ENCODE measurements around the gene LRRC72.
"Not testable (repeated sequence)": the region's sequence is repeated elsewhere in the genome, so short reads cannot be mapped to it uniquely, and the experiment has no call there.

LRRC72 gene

GRCh38 chr7:16583834-16584233, 57.2 kb downstream of the LRRC72 start:
- DNase-seq = no peak

GRCh38 chr7:16585540-16585939, 58.9 kb downstream of the LRRC72 start:
- DNase-seq = no peak

- DNase-seq = no peak
These were observed 59.7 kb downstream of the LRRC72 start for GRCh38 chr7:16586081-16586874.

DNA sequence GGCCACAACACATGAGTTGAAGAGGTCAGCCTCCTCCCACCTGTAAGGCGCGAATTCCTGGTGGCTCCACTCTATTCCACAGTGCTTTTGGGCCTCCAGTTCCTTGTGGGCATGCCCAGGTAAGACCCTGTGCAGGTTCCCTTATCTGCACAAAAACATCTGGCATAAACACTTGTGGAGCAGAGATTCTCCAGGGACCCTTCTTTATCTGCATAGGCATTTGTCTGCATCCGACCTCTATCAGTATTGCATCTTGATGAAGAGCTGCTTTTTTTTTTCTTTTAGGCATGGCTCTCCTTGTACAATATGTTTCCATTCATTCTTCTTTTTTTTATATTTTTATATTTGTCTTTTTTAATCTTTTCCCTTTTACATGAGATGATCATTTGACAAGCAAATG, 60.5 kb downstream of the LRRC72 start:
- DNase-seq = no peak

GRCh38 chr7:16587790-16588189, 61.2 kb downstream of the LRRC72 start:
- DNase-seq = peak in 1 of 14 donors; percentile 56

DNA sequence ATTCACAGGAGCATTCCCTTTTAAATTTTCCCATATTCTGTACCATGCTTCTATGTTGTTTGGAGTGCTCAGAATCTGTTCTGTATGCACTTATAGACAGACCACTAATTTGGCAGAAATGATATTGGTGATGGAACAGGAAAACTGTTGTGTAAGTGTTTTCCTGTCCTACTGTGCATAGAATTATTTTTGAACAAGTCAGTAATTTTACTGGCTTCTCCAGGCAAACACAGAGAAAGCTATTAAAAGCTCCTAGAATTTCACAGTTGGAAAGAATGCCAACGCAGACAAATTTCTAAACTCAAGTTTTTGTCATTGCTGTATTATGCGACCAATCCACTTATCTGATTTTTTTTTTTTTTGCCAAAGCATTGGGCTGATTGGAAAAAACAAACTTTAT, 63.3 kb downstream of the LRRC72 start:
- DNase-seq = no peak

DNA sequence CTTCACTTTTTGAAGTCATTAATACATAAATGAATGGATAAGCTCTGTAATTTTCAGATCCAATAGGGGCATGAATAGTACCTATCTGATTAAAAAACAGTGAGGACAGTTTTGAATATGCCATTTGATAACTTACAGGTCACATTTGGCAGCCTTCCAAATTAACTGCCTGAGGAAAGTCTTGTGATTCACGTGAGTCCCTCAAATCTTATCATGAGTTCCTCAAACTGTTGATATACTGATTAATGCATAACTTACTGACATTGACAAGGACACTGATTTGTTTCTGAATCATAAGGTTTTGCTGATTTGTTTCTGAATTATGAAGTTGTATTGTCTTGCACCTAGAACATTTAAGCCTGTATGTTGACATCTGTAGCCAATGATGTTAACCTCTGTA, 63.8 kb downstream of the LRRC72 start:
- DNase-seq = no peak

DNA sequence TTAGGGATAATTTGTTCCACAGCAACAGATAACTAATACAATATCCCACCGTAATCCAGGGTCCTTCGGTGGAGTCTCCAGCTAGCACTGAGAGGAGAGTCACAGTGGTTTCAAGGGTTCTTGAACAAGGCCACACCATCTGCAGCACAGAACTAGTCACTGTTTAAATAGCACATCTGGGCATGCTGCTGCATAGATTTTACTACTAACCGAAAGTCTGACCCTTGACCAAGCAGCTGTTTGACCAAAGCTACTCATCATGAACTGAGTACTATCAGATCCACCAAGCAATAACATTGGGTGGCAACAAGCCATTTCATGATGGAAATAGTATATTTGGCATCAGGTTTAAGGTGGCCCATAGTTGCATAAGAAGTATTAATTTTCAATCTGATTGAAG, 65.8 kb downstream of the LRRC72 start:
- no peak for DNase-seq

GRCh38 chr7:16594061-16594460, 67.4 kb downstream of the LRRC72 start:
- DNase-seq = no peak

DNA sequence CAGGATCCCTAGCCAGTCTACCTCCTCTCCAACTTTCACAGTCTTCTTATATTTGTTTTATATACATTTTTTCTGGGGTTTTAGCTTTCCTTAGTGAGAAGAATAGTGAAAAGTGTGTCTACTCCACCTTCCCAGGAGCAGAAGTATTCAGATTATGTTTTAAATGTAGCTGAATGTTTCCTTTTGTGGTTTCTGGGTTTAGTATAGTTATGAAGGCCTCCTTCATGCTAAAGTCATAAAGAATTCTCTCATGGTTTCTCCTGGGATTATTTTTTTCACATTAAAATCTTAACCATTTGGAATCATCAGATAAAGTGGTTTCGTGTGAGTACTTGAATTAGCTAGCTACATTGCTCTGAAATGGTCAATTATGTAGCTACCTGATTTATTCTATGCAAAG, 68.1 kb downstream of the LRRC72 start:
- no peak for DNase-seq

DNA sequence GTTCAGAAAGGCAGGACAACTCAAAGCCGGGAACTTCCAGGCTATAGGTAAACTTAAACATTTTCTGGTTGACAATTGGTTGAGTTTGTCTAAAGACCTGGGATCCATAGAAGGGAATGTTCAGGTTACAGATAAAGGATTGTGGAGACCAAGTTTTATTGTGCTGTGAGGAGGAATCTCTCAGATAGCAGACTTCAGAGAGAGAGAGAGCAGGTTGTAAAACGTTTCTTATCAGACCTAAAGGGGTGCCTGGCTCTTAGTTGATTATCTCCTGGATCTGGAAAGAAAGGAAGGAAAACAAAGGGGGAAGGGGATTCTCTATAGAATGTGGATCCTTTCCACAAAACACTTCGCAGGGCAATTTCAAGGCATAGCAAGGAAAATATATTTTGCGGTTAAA, 69.0 kb downstream of the LRRC72 start:
- DNase-seq = not testable (repeated sequence)

DNA sequence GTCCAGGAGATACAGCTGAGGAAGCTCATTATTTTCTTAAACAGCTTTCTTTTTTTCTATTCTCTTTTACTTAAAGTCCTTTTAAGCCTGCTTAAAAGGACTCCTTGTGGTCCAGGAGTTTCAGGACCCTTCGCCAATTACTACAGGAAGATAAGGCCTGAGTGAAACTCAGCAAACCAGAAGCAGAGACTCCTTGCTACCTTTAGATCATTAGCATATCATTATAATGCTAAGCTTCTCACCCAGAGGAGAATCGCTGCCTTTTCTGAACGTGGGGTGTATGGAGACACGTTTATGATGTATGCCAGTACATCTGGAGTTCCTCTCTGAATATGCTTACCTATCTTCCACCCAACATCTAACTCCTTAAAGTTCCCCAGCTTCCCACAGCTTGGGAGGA, 71.4 kb downstream of the LRRC72 start:
- DNase-seq = no peak

DNA sequence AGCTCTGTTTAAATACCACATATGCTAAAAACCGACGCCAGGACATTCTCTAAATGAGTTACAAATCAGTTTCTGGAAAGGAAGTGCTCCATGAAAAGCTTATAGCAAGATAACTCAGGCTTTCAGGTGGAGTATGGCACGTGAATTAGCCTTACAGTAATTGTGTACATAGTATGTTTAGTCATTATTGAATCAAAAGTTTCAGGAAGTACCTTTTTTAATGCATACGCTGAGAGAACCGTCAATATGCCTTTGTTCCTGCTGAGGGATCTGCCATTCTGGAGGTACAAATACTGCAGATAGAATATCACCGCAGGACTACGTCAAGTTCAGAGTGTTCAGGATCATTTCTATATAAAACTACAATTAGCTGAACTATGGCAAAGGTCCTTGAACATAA, 73.2 kb downstream of the LRRC72 start:
- no peak for DNase-seq

- no peak for DNase-seq
These were observed 77.0 kb downstream of the LRRC72 start for GRCh38 chr7:16603633-16604032.

DNA sequence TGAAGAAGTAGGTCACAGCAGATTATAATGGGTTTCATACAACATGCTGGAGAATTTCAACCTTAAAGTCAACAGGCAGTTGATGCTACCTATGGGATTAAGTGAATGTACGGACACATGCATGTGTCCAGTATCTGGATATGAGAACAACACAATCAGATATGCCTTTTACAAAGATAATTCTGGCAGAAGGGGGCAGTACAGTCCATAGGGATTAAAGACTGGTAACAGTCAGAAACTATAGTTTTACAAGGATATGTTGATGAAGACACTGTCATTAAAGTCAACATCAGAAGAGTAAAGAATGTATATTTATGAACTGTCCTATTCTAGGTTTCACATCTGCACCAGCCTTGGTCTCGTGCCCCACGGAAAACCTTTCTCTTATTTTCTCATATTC, 77.4 kb downstream of the LRRC72 start:
- DNase-seq = no peak

- no peak for DNase-seq
These were observed 80.1 kb downstream of the LRRC72 start for GRCh38 chr7:16606704-16607103.

GRCh38 chr7:16609842-16610450, 83.3 kb downstream of the LRRC72 start:
- no peak for DNase-seq

- DNase-seq = no peak
These were observed 85.1 kb downstream of the LRRC72 start for GRCh38 chr7:16611711-16612110.

GRCh38 chr7:16615228-16615627, 88.6 kb downstream of the LRRC72 start:
- DNase-seq = no peak

- DNase-seq = no peak
These were observed 89.5 kb downstream of the LRRC72 start for GRCh38 chr7:16616122-16616521.

DNA sequence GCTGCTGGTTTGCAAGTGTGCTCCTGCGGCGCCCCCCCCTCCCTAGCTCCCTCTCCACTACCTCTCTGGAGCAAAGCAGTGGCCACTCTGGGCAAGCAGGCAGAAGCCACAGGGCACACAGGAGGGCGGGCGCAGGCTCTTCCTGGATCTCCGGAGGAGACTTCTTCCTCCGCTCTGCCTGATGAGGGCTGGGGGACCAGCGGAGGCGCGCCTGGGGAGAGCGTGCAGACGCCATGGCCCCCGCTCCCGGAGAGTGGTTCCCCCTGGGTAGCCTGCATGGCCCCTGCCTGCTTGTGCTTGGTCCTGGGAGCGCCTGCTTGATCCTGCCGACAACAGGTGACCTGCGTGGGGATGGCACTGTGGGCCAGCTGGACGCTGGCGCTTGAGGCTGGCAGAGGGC, 89.9 kb downstream of the LRRC72 start:
- no peak for DNase-seq

- no peak for DNase-seq
These were observed 93.4 kb downstream of the LRRC72 start for GRCh38 chr7:16619979-16620408.

- no peak for DNase-seq
These were observed 99.8 kb downstream of the LRRC72 start for GRCh38 chr7:16626388-16626787.

GRCh38 chr7:16627236-16627635, 100.6 kb downstream of the LRRC72 start:
- DNase-seq = no peak

Measured in C1 segment of cervical spinal cord (tissue), 14 donors.